ENCODE results near the gene RPL14. TPM values are rescaled to one million over a fixed set of nuclear protein-coding genes. Genes with fewer than 3 reads are reported as not detected.
A peak's percentile ranks its signal among the peaks of the same experiment; 100 is the strongest.
"Not testable (repeated sequence)": the region's sequence is repeated elsewhere in the genome, so short reads cannot be mapped to it uniquely, and the experiment has no call there.

Gene RPL14
- total RNA-seq, 4 donors from 2014 or later: 170 to 330 (median 296) TPM

DNA sequence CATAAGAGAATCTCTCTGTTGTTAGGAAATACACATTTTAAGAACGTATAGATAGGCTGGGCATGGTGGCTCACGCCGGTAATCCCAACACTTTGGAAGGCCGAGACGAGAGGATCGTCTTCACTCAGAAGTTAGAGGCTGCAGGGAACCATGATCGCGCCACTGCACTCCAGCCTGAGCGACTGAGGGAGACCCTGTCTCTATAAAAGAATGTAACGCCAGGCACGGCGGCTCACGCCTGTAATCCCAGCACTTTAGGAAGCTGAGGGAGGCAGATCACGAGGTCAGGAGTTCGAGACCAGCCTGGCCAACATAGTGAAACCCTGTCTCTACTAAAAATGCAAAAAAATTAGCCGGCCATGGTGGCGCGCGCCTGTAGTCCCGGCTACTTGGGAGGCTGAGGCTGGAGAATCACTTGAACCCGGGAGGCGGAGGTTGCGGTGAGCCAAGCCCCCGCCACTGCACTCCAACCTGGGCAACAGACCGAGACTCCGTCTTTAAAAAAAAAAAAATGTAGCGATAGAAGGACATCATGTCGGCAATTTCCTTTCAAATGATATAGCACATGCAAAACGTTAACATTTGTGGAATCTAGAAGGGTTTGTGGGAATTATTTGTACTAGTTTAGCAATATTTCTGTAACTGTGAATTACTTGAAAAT, 730 bp upstream of the RPL14 start:
- no peaks in the 10 kb centered on the region for H3K9me3 ChIP-seq
- intact Hi-C loops (cut with DNase I; ENCODE audit: low total_unique reads): loop anchor here (5.0 to 10.0 kb wide), 3 partner anchors 738 to 1638 kb away; partner anchors contain the start of genes CTNNB1, RPSA and TRAK1
- H3K36me3 ChIP-seq: peaks cover 0 to 39% of the 10 kb centered on the region in 2 donors
- peaks cover 36% of the 10 kb centered on the region in 2 donors for H3K4me1 ChIP-seq
- H3K27me3 ChIP-seq: no peaks in the 10 kb centered on the region
- H3K4me3 ChIP-seq: peak overlapping the region; percentile 75 to 85 (median 82)
- in situ Hi-C loops (cut with MboI; ENCODE audit: low sequenced_read_pairs in 4 of 4): loop anchor here in 2 of 4 donors (10.0 to 25.0 kb wide), 4 partner anchors 68 to 1269 kb away; partner anchors contain the start of genes SLC25A38 (in 1 of the 2), XIRP1 (in 1 of the 2) and ZNF621 (in 1 of the 2)
- no peak for ATAC-seq
- no peak for TF ChIP-seq POLR2A (IDR thresholded peaks at IDR 0.05)
- TF ChIP-seq, protein P1, sequence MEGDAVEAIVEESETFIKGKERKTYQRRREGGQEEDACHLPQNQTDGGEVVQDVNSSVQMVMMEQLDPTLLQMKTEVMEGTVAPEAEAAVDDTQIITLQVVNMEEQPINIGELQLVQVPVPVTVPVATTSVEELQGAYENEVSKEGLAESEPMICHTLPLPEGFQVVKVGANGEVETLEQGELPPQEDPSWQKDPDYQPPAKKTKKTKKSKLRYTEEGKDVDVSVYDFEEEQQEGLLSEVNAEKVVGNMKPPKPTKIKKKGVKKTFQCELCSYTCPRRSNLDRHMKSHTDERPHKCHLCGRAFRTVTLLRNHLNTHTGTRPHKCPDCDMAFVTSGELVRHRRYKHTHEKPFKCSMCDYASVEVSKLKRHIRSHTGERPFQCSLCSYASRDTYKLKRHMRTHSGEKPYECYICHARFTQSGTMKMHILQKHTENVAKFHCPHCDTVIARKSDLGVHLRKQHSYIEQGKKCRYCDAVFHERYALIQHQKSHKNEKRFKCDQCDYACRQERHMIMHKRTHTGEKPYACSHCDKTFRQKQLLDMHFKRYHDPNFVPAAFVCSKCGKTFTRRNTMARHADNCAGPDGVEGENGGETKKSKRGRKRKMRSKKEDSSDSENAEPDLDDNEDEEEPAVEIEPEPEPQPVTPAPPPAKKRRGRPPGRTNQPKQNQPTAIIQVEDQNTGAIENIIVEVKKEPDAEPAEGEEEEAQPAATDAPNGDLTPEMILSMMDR (IDR thresholded peaks at IDR 0.05 in 4 of 5, conservative IDR thresholded peaks at IDR 0.05 in 1 of 5): no peak
- peak overlapping the region; percentile 87 to 93 (median 90) for H3K27ac ChIP-seq
- DNase-seq: no peak

DNA sequence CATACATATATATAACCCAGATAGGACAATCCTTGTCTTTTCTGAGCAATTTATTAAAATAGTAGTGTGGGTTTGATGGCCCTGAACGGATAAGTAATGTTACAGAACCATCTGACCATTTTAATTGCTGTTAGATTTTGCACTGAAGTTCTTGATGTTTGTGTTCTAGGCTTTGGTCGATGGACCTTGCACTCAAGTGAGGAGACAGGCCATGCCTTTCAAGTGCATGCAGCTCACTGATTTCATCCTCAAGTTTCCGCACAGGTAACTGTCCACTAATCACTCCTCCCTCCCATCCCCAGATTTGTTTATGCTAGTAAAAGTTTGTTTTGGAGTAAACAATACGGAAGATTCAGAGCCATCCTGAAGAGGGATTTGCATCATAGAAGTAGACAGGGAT, 1.3 kb downstream of the RPL14 start:
- peak overlapping the region; percentile 75 to 85 (median 82) for H3K4me3 ChIP-seq
- intact Hi-C loops (cut with DNase I; ENCODE audit: low total_unique reads) (loop anchor here (5.0 to 10.0 kb wide), 3 partner anchors 736 to 1636 kb away; partner anchors contain the start of genes CTNNB1, RPSA and TRAK1), in situ Hi-C loops (cut with MboI; ENCODE audit: low sequenced_read_pairs in 4 of 4) (loop anchor here in 2 of 4 donors (10.0 to 25.0 kb wide), 4 partner anchors 66 to 1271 kb away; partner anchors contain the start of genes SLC25A38 (in 1 of the 2), XIRP1 (in 1 of the 2) and ZNF621 (in 1 of the 2))
- DNase-seq: no peak
- H3K36me3 ChIP-seq: peaks cover 0 to 57% of the 10 kb centered on the region in 2 donors
- H3K4me1 ChIP-seq: peaks cover 22 to 29% of the 10 kb centered on the region in 2 donors
- H3K9me3 ChIP-seq: no peaks in the 10 kb centered on the region
- no peak for TF ChIP-seq POLR2A (IDR thresholded peaks at IDR 0.05)
- TF ChIP-seq, protein P1 (IDR thresholded peaks at IDR 0.05 in 4 of 5, conservative IDR thresholded peaks at IDR 0.05 in 1 of 5): no peak
- H3K27me3 ChIP-seq: no peaks in the 10 kb centered on the region
- ATAC-seq: no peak
- peak overlapping the region; percentile 87 to 93 (median 90) for H3K27ac ChIP-seq

DNA sequence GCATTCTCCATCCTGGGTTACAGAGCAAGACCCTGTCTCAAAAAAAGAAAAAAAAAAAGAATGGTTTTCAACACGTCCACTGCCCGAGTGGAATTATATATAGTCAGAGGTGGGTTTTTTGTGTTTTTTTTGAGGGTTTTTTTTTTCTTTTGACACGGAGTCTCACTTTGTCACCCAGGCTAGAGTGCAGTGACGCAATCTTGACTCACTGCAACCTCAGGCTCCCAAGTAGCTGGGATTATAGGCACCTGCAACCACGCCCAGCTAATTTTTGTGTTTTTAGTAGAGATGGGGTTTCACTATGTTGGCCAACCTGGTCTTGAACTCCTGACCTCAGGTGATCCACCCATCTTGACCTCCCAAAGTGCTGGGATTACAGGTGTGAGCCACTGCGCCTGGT, 3.3 kb downstream of the RPL14 start:
- in situ Hi-C loops (cut with MboI; ENCODE audit: low sequenced_read_pairs in 4 of 4): loop anchor here in 2 of 4 donors (10.0 to 25.0 kb wide), 3 partner anchors 64 to 1273 kb away; partner anchors contain the start of genes SLC25A38 (in 1 of the 2), XIRP1 (in 1 of the 2) and ZNF621 (in 1 of the 2)
- intact Hi-C loops (cut with DNase I; ENCODE audit: low total_unique reads): not testable (repeated sequence)

DNA sequence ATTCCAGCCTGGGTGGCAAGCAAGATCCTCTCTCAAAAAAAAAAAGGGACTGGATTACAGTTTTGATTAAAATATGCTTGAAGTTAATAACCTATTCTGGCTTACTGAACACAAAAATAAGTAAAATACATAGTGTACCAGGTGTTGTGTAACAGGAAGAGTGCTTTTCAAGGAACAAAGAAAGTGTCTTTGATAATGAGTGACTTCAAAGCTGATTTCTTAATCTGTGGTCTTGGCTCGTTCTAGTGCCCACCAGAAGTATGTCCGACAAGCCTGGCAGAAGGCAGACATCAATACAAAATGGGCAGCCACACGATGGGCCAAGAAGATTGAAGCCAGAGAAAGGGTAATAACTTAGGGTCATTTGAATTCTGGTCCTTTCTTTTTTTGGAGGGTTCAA, 4.0 kb downstream of the RPL14 start:
- in situ Hi-C loops (cut with MboI; ENCODE audit: low sequenced_read_pairs in 4 of 4): loop anchor here in 2 of 4 donors (10.0 to 25.0 kb wide), 3 partner anchors 64 to 1274 kb away; partner anchors contain the start of genes SLC25A38 (in 1 of the 2), XIRP1 (in 1 of the 2) and ZNF621 (in 1 of the 2)
- intact Hi-C loops (cut with DNase I; ENCODE audit: low total_unique reads): no loop called here
- Histone ChIP-seq H3K27me3 (no peaks in the 10 kb centered on the region), H3K4me3 (no peak overlapping the region), H3K9me3 (no peaks in the 10 kb centered on the region), H3K36me3 (peaks cover 0 to 77% of the 10 kb centered on the region in 2 donors), H3K4me1 (peaks cover 15 to 20% of the 10 kb centered on the region in 2 donors), H3K27ac (no peak overlapping the region)
- DNase-seq (no peak), ATAC-seq (no peak)
- TF ChIP-seq, protein P1 (IDR thresholded peaks at IDR 0.05 in 4 of 5, conservative IDR thresholded peaks at IDR 0.05 in 1 of 5): no peak
- TF ChIP-seq POLR2A (IDR thresholded peaks at IDR 0.05): no peak

More for the DNA sequence above, 3.3 kb downstream of the RPL14 start:
- not testable (repeated sequence) for ATAC-seq, DNase-seq, H3K27me3 ChIP-seq, H3K9me3 ChIP-seq, H3K27ac ChIP-seq, H3K4me3 ChIP-seq
- Histone ChIP-seq H3K36me3 (peaks cover 0 to 77% of the 10 kb centered on the region in 2 donors), H3K4me1 (peaks cover 15 to 20% of the 10 kb centered on the region in 2 donors)

DNA sequence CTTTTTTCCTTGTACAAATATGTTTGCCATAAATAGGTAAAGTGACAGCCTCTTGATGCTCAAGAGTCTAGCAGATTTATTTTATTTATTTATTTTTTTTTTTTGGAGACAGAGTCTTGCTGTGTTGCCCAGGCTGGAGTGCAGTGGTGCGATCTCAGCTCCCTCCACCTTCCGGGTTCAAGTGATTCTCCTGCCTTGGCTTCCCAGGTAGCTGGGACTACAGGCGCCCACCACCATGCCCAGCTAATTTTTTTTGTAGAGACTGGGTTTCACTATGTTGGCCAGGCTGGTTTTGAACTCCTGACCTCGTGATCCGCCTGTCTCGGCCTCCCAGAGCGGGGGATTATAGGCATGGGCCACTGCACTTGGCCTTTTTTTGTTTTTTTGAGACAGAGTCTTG, 5.7 kb downstream of the RPL14 start:
- in situ Hi-C loops (cut with MboI; ENCODE audit: low sequenced_read_pairs in 4 of 4): loop anchor here in 2 of 4 donors (10.0 to 25.0 kb wide), 3 partner anchors 62 to 1276 kb away; partner anchors contain the start of genes SLC25A38 (in 1 of the 2), XIRP1 (in 1 of the 2) and ZNF621 (in 1 of the 2)
- H3K9me3 ChIP-seq; DNase-seq; intact Hi-C loops (cut with DNase I; ENCODE audit: low total_unique reads); H3K4me3 ChIP-seq; ATAC-seq; H3K27ac ChIP-seq; H3K27me3 ChIP-seq: not testable (repeated sequence)
- Histone ChIP-seq H3K36me3 (peaks cover 0 to 77% of the 10 kb centered on the region in 2 donors), H3K4me1 (peaks cover 11 to 13% of the 10 kb centered on the region in 2 donors)
